HG02981 (cell line): Measurements from ENCODE around the gene CYP11A1.

ENCODE experiments used
- ATAC-seq: cut with Tn5 transposase; IDR thresholded peaks from one replicate; pipeline ENCODE4 v1.9.1; 2021; ENCODE audit warnings: mild to moderate bottlenecking, moderate library complexity; ENCODE audit not compliant: unreplicated experiment

Gene CYP11A1

DNA sequence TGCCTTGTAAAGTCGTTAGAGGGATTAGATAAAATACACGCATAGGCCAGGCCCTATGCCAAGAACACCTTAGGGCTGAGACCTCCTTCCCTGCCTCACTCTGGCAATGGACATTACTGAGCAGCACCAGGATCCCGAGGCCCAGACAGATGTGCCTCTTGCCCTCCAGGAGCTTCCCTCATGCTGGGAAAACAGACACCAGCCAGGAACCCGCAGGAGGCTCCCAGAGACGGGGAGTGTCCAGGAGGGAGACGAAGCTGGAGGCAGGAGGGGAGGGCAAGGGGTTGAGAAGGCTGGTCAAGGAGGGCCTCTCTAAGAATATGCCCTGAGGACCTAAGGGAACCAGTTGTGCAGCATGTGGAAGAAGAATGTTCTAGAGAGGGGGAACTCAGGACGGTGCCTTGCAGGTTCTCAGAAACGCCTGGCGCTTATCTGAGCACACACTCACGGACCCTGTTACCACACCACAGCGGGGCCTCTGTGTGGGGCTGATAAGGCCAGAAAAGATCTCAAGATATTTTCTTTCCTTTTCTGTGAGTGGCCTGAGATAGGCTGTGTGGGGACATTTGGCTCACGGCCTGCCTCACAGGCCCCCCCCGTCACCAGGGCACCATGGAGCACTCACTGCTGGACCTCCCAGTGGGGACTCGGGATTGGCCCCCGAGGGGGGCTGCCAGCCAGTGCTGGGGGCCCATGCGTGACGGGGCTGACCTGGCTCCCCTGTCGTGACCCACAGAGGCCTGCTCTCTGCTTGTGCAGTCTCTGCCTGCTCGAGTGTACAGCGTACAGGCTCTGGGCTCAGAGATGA lies 22.0 kb upstream of the CYP11A1 start:
- ATAC-seq = no peak

DNA sequence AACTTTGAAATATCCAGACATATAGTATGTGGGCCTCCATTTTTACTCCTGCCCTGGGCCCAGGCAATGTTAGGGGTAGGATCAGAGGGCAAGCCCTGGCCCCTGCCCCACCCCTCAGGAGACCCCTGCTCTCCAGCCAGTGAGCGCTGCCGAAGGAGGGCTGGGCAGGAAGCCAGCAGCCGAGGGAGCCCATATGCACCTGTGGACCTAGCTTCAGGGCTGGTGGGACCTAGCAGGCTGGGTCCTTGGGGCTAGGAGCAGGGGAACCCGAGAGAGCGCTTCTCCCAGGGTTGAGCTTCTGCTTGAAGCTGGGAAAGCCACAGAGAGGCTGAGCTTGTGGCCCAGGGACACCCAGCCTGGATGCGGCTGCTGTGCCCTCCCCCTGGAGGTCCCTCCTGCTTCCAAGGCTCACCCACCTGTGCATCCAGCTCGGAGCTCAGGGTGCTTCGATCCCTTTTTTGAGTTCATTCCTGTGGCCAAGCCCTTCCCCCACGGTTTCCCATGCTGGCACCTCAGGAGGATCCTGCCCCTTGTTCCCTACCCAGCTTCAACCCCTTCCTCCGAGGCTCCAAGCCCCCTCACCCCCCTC lies 21.0 kb upstream of the CYP11A1 start:
- ATAC-seq = no peak

DNA sequence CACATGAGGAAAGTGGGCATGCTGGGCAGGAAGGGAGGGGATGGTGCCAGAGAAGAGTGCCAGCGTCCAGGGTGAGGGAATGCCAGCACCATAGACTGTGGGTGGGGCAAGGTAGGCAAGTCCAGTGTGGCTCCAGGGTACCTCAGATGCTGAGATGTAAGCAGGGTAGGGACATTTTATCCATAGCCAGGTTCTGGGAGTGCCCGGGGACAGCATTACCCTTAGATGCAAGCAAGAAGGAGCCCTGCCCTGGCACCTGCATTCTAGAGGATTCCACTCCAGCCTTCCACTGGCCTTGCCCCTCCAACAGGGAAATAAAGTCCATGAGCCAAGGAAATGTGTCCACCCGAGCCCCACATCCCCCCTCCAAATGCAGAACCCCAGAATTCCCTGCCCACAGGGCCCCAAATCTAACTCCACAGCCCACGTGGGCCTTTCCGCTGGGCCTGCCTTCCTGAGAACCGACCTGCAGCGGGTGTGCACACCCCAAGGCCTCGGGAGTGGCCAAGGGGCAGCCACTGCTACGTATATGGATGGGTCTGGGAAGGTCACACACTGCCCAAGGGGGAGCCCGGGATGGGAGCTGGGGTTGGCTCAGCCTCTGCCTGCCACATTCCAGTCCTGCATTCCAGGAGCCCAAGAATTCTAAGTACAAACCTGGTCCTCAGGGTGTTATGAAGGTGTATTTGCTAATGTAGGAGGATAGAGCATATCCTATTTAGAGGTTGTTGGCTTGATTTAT lies 20.3 kb upstream of the CYP11A1 start:
- no peak for ATAC-seq

DNA sequence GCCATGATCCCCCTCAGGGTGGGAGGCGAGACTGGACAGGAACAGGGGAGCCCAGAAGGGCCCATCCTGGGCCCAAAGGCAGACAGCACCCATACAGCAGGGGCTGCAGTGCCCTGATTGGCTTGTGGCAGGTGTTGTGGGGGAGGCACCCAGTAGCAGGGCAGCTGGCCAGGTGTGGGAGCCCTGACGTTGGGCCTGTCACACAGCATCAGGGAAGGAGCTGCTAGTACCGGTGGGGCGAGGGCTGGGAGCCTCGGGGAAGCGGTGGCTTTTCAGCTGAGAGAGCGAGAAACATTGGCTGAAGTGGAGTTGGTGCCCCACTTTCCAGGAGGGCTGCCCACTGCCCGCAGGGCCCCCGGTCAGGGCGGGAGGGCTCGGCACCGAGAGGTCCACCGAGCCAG lies 19.7 kb upstream of the CYP11A1 start:
- no peak for ATAC-seq

DNA sequence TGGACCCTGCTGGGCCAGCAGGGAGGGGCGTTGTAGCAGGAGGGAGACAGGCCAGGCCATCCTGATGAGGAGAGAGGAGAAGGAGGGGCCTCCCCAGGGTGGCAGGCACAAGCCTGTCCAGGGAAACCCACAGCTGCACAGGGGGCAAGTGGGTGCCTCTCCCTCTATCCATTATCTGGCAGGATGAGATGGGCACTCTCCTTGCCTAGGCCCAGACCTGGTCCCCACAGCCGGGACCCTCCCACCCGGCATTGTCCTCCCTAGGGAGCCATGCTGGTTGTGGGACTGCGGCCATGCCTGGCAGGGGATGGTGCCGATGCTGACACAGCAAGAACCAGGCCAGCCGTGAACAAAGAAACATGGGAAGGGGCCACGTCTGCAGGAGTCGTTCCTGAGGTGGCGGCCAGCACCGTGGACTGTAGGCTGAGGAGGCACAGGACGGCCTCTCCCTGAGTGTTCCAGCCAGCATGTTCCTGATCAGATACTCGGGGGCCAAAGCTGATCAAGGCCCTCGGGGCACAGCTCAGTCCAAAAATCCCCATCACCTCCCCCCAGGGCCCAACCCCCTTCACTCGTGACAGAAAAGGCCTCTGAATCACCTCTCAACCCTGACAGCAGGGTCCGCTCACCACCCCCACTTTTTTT lies 19.2 kb upstream of the CYP11A1 start:
- no peak for ATAC-seq

DNA sequence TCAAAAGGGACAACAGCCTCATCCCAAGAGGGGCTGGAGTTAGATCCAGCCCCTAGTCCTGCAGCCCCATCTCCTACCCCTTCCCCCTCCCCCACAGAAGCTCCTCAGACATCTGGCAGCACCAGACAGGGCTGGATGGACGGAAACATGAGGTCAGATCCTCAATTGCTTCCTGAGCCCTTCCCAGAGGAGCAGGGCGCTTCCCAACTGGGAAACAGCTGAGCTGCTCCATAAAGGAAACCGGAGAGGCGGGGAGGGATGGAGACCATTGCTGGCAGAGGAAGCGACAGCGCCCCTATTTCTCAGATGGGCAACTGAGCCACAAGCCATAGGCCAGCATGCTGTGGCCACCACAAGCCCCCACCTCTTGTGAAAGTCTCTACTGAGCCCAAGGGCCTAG lies 18.3 kb upstream of the CYP11A1 start:
- no peak for ATAC-seq

DNA sequence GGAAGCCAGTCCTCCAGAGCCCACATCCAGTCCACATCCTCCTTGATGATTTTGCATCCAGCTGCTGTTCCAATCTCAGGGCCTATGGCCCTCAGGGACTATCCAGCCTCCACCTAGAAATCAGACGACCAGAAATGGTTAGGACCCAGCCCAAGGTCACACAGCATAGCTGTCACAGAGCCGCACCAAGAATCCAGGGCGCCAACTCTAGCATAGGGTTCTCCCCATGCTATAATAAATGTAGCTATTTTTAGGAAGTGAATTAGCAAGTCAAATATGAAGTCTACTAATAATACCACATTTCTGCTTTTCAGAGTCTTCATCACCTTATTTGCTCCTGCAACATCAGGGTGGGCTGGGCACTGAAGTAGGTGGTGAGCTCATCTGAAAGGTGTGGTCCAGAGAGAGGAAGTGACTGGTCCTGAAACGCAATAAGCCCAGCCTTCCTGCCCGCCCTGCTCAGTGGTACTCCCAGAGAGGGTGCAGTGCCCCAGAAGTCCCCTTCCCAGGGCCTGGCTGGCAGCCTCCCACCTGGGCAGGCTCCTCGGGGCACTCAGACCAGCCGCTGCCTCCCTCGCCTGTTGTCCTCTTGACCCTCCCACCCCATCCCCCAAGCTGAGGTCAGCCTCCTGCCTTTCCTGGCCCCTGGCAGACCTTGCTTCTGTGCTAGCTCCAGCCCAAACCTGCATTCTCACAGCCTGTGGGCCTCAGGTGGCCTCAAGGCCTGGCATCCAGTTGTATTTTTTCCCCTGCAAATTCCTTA lies 17.6 kb upstream of the CYP11A1 start:
- ATAC-seq = peak; percentile 61

DNA sequence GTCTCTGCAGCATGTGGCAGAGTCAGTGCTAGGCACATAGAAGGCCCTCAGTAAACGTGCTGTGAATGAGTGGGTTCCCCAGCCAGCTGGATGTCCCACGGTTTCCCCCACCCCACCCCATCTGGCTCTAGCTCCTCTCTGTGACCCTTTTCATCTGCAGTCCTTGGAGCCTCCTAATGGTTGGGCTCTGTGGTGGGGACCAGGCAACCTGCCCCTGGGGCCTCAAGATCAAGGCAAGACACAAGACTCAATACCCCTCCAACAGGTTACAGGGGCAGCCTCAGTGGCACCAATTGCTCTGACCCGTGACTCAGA lies 17.1 kb upstream of the CYP11A1 start:
- ATAC-seq = no peak

DNA sequence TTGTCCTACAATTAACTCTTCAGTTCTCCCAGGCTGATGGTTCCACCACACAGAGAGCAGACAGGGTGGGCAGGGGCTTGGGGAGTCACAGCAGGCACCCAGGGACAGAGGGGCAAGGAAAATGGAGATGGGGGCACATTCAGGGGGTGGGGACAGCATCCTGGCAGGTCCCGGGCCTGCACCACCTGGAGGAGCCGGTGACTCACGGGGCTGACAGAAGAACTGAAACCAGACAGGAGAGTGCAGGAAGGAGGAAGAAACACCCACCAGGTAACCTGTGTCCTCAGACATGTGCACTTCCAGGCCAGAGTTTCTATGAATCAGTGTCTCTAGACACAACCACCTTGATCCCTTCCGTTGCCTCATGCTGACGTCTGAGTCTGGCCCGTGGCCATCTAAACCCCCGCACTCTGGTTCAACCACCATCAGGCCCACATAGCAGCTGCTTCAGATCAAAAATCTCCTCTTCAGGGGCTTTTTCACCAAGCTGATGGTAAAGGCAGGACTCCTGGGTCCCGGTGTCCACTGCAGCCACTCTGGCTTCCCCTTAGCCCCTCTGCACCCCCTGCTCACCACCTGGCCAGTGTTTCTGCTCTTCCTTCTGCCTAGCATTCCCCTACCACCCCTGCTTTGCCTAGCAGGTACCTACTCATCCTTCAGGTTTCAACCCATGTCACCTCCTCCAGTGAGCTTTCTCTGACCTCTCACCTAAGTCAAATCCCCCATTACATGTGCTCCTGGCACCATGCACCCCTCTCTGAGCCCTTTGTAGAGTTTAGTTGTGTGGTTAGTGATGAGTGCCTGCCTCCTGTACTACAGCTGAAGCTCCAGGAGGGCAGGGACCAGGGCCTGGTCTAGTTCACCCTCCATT lies 16.5 kb upstream of the CYP11A1 start:
- peak; percentile 42 for ATAC-seq

DNA sequence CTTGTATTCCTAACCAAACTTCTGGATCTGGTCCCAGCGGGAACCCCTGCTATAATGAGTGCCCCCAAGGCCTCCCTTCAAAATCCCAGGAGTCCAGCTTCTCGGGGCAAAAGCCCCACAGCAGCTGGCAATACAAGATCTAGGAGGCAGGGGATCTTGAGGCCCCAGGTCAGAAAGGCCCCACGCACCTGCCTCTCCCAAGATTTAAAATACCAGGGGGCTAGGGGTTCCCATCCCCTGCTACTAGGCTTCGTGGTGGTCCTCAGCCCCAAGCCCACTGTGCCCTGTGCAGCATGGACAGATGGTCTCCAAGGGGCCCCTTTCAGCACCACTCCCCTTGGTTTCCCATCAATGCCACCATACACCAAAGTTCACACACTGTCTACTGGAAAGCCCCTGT lies 15.8 kb upstream of the CYP11A1 start:
- ATAC-seq = no peak

DNA sequence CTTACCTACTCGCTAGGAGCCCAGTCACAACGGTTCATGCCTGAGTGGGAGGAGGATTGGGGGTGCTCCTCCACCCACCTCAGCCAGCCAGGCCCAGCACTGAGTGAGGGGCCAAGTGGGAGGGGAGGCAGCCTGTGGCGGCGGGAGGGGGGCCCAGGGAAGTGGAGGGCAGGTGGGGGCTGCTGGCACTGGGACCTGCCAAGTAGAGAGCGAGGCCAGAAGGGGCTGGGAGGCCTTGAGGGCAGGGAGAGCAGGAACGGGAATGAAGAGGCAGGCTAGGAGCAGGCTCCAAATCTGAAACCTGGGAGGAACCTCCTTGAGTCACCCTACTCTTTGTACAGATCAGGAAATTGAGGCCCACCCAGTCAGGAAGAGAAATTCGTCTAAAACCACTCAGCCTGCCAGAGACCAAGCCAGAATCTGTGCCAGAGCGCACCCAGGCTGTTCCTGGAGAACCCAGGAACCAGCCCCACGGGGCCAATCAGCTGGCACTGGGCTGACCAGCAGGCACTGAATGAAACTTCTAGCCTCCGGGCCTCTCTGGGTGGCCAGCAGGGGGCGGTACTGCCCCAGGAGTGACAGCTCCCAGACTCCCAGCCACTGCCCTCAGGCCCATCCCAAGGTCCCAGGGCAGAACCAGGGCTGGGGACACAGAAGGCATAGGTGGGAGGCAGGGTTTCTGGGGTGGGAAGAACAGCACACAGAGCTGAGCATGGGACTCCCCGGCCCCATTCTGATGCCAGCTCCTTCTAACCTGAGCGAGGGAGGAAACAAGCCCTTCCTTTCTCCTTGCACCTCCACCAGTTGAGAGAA lies 14.8 kb upstream of the CYP11A1 start:
- peak; percentile 25 for ATAC-seq

DNA sequence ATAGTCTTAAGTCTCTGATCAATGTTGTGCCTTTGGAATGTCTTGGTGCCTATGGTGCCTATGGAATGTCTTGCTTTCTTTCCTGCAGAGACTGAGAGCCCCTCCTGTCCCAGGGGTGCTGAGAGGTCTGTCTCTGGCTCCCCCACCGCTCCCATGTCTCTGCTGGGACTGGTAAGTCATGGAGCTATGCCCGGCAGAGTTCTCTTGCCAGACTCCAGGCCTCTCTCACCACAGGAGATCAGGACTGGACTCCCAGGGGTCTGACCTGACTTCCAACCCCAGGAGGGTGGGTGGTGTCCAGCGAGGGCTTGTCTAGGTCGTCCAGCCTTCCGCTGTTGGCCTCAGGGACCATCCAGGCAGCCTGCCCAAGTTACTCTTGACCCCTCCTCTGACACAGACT lies 14.0 kb upstream of the CYP11A1 start:
- ATAC-seq = no peak

DNA sequence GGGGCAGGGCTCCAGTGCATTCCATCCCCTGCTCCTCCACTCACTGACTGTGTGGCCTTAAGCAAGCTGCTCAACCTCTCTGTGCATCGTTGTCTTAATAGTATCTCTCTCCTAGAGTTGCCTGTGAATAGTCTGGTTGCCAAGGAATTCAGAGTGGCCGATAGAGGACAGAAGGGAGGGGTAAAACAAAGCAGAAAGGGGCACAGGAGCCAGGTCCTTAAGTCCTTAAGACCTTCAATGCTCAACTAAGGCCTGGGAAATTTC lies 13.7 kb upstream of the CYP11A1 start:
- ATAC-seq = no peak

DNA sequence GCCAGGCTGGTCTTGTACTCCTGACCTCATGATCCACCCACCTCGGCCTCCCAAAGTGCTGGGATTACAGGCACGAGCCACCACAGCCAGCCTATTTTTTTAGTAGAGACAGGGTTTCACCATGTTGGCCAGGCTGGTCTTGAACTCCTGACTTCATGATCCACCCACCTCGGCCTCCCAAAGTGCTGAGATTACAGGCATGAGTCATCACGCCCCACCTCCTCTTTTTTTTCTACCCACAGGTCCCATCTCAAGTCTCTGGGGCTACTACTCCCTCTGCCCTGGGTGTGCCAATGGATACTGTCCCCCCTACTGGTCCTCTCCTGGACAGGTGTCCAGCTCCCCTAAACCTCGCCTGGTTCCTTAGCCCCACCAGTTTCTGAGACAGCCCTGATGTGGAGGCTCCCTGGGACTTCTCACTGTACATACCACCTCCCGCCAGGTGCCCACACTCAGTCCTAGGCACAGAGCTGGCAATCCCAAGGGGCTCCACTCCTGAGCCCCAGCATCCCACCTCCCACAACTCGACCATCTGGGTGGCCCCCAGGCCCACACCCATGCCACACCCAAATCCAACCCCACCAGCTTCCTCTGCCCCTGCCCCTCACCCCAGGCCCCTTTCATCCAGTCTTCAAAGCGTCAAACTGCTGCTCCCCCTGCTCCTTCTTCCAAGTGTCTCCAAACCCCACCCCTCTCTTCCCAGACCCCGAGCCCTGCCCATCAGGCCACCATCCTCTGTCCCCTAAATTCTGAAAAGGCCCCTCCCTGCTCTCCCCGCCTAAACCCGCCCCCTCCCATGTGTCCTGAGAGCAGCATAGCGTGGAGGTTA lies 13.1 kb upstream of the CYP11A1 start:
- ATAC-seq = no peak

DNA sequence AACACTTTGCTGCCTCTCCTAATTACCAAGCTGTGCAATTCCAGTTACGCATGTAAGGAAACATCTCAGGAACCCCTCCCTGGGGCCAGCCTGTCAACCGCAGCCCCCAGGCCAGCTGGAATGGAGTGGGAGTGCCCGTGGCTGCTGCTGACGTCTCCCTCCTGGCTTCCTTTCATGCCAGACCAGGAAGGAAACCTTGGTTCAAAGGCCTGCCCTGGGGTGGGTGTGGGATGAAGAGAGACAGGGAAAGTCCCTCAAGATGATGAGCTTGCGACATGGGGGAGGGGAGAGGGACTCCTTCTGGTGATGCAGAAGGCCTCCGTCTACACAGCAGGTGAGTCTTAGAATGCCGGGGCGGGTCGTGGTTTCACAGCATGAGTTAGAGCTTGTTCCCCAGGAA lies 11.4 kb upstream of the CYP11A1 start:
- ATAC-seq = peak; percentile 23

DNA sequence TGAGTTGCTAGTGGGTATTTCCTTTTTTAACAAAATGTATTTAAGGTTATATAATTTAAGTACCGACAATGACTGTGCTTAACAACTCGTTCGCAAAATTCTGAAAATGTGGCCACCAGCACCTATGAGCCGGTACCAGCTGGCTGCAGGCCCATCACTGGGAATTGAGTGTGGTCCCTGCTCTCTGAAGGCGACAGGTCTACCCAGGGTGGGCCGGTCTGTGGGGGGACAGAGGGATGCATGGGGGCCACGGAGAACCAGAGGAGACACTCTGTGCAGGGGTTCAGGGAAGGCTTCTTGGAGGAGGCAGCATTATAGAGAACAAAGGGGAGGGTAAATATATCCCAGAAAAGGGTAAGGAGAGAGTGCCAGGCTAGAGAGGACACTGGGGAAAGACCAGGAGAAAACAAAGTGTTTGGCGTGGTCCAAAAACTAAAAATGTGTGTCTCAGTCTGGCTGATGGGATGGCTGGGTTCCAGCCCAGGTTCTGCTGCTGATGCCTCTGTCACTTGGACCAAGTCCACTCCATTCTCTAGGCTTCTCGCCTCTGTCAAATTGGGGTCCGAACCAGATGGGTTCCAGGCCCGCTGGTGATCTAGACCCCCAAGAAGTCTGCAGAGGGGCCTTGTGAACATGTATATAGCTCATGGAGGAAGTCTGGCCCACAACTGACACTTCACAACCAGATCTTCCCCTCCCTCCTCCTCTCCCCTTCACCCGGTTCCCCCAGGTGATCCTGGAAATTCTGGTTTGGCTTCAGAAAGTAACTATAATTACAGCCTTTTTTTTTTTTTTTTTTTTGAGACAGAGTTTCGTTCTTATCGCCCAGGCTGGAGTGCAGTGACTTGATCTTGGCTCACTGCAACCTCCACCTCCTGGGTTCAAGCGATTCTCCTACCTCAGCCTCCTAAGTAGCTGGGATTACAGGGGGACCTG lies 10.7 kb upstream of the CYP11A1 start:
- no peak for ATAC-seq

DNA sequence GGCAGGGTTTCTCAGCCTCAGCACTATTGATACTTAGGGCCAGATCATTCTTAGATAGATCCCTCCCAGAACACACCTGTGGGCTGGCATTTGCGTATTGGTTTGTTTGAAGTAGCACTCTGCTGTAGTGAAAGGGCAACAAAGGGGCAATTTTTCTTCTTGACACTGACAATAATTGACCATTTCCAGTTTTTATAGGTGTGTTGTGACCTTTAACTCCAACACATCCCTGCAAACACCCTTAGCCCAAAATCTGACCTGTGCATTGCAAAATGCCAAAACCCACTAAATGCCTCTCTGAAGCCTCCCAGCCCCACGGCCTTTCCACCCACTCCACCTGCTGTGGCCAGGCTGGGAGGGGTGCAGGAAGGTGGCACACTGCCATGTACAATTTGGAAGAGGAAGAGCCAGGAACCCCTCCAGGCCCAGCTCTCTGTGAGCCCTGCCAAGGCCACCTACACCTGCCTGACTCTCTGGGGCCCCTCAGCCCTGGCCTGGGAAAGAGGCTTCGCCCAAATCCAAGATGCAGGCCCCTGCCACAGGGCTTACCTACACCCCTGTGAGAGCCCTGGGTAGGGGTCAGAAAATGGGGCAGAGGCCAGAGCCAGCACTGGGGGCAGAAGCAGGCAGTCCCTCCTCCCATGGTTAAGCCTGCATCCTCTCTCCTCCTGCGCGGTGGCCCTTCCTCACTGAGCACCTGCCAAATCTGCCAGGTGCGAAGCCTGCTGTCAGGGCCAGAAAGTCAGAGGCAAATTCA lies 9.6 kb upstream of the CYP11A1 start:
- no peak for ATAC-seq
